ENCODE measurements around the gene TAX1BP3. TPM values are rescaled to one million over a fixed set of nuclear protein-coding genes. Genes with fewer than 3 reads are reported as not detected.

TAX1BP3 gene
- total RNA-seq, 4 donors from 2014 or later, result 183 to 303 (median 249) TPM

DNA sequence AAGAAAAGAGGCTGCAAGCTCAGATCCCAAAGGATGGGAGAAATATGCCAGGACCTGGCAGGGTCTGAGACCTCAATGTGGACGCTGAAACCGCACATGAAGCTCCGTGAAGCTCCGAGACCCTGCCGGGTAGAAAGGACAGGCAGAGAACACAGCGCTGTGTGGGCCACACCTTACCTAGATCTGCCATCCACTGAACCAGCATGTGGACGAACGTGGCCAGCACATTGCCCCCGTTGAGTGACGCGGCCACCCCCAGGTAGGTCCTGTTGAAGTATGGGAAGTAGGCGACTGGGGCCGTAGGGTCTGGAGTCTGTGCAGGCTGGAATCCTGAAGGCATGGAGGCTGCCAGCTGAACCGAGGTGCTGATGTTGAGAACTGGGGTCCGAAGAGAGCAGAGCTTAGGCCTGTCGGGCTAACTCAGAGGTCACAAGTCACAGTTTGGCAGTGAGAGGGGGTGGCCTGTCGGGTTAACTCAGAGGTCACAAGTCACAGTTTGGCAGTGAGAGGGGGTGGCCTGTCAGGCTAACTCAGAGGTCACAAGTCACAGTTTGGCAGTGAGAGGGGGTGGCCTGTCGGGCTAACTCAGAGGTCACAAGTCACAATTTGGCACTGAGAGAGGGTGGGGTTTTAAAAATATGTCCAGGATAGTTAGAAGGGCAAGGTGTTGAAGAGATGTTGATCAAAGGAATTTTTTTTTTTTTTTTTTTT lies 53.1 kb downstream of the TAX1BP3 start:
- Histone ChIP-seq H3K36me3 (peaks cover 0 to 100% (median 12%) of the 10 kb centered on the region in 3 donors), H3K4me1 (no peaks in the 10 kb centered on the region), H3K27me3 (no peaks in the 10 kb centered on the region), H3K27ac (no peak overlapping the region), H3K4me3 (no peak overlapping the region), H3K9me3 (no peaks in the 10 kb centered on the region)
- WGBS, 2 donors, result 92% methylated on average over 18 of the region's 18 CpGs
- TF ChIP-seq EP300 (IDR thresholded peaks at IDR 0.05) (no peak), POLR2A (IDR thresholded peaks at IDR 0.05) (no peak), CTCF (IDR thresholded peaks at IDR 0.05) (no peak)
- no peak for DNase-seq (ENCODE audit: low spot score in 2 of 2)

GRCh38 chr17:3613124-3613523 lies 55.3 kb downstream of the TAX1BP3 start:
- TF ChIP-seq POLR2A (IDR thresholded peaks at IDR 0.05) (no peak), CTCF (IDR thresholded peaks at IDR 0.05) (no peak), EP300 (IDR thresholded peaks at IDR 0.05) (no peak)
- peaks cover 0 to 100% (median 23%) of the 10 kb centered on the region in 3 donors for H3K36me3 ChIP-seq
- H3K27ac ChIP-seq, result no peak overlapping the region
- H3K27me3 ChIP-seq, result no peaks in the 10 kb centered on the region
- 92 to 93% methylated on average over 6 of the region's 6 CpGs for WGBS, 2 donors
- H3K4me1 ChIP-seq, result no peaks in the 10 kb centered on the region
- no peak overlapping the region for H3K4me3 ChIP-seq
- DNase-seq (ENCODE audit: low spot score in 2 of 2), result no peak
- H3K9me3 ChIP-seq, result no peaks in the 10 kb centered on the region

Other genes starting within 250 kb of the TAX1BP3 start
- gene OR1E2, start 234.7 kb downstream of the TAX1BP3 start, total RNA-seq, result 1 to 10 TPM in 1 of 4 donors, not detected in 3; 1.0 TPM
- gene SPATA22, start 196.8 kb downstream of the TAX1BP3 start, total RNA-seq, result 1 to 10 TPM in 2 of 4 donors, under 1 TPM in 2; 0.39 to 2.7 (median 1.2) TPM
- gene ASPA, start 192.6 kb downstream of the TAX1BP3 start, total RNA-seq, result 10 to 100 TPM in 3 of 4 donors, 1 to 10 TPM in 1; 7.8 to 19.2 (median 15.4) TPM
- gene TRPV3, start 110.8 kb downstream of the TAX1BP3 start, total RNA-seq, result 10 to 100 TPM in 1 of 4 donors, 1 to 10 TPM in 3; 4.2 to 21.4 (median 9.7) TPM
- 10 to 100 TPM; 11.3 to 31.5 (median 12.1) TPM for gene TRPV1, start 59.2 kb downstream of the TAX1BP3 start, total RNA-seq
- gene SHPK, start 32.3 kb downstream of the TAX1BP3 start, total RNA-seq, result 10 to 100 TPM; 17.5 to 29.6 (median 22.5) TPM
- 10 to 100 TPM; 42.9 to 62.1 (median 50.6) TPM for gene CTNS, start 31.8 kb downstream of the TAX1BP3 start, total RNA-seq
- 10 to 100 TPM; 12.6 to 23.4 (median 18.9) TPM for gene EMC6, start 234 bp upstream of the TAX1BP3 start, total RNA-seq
- gene P2RX5, start 27.6 kb upstream of the TAX1BP3 start, total RNA-seq, result under 1 TPM in 1 of 4 donors, not detected in 3; 0.42 TPM
- gene HASPIN, start 55.3 kb upstream of the TAX1BP3 start, total RNA-seq, result under 1 TPM in 1 of 4 donors, not detected in 3; 0.21 TPM
- gene ITGAE, start 132.6 kb upstream of the TAX1BP3 start, total RNA-seq, result 10 to 100 TPM; 11.1 to 17.5 (median 13.4) TPM
- gene NCBP3, start 177.7 kb upstream of the TAX1BP3 start, total RNA-seq, result 10 to 100 TPM; 17.3 to 31.5 (median 21.3) TPM
- gene CAMKK1, start 224.5 kb upstream of the TAX1BP3 start, total RNA-seq, result 10 to 100 TPM in 1 of 4 donors, 1 to 10 TPM in 3; 4.4 to 15.3 (median 7.3) TPM
- gene P2RX1, start 247.9 kb upstream of the TAX1BP3 start, total RNA-seq, result 1 to 10 TPM in 3 of 4 donors, under 1 TPM in 1; 0.87 to 8.6 (median 4.9) TPM

Measured in tibial nerve (tissue), 4 donors.